A549 (cell line): ENCODE results near the gene NUP62. TPM values are rescaled to one million over a fixed set of nuclear protein-coding genes. Genes with fewer than 3 reads are reported as not detected.

Source experiments
- ATAC-seq, 2 experiments: fragments of 200-7000 bp in 1 of 2; fragments of >200 bp in 1 of 2; cut with Nextera tagmentation in 1 of 2; cut with Tn5 transposase in 1 of 2; 3 replicates each; pipeline versions ENCODE4 v1.8.0 to v1.9.1; 2018 to 2020; ENCODE audit warnings: mild to moderate bottlenecking in 1 of 2, moderate library complexity in 1 of 2
- CTCF ChIA-PET: fragments of 300-600 bp; sonication (Branson Sonifier 250); formaldehyde crosslinking; extraction: SDS; loops from one replicate; lab custom pipeline; 2021; ENCODE audit warnings: antibody characterized with exemption, inconsistent platforms; lab: Yijun Ruan, JAX
- POLR2A ChIA-PET: fragments of 350-600 bp; formaldehyde crosslinking; extraction: SDS; loops from one replicate; lab custom pipeline; 2021; ENCODE audit warnings: antibody characterized with exemption, inconsistent platforms; lab: Yijun Ruan, JAX
- DNase-seq, 2 experiments: peaks; one replicate each; pipeline versions ENCODE4 v3.0.0 to v3.0.0-alpha.2; 2011 to 2016; ENCODE audit warnings: low read depth in 1 of 2, low spot score in 1 of 2
- FAIRE-seq: peaks from 2 replicates; lab custom pipeline; 2011; peaks lifted over from hg19 to GRCh38; lab: Jason Lieb, UNC
- H3K27ac ChIP-seq, 2 experiments: fragments of >200 bp; sonication (Bioruptor Twin); formaldehyde crosslinking; 3 replicates each; pipeline ENCODE4 v1.5.1; 2016 to 2017
- H3K4me1 ChIP-seq: fragments of >200 bp; sonication (Bioruptor Twin); formaldehyde crosslinking; 3 replicates; pipeline ENCODE4 v1.6.1; 2016
- H3K4me2 ChIP-seq: fragments of >200 bp; sonication (Bioruptor Twin); formaldehyde crosslinking; 3 replicates; pipeline ENCODE4 v1.6.1; 2016
- H3K4me3 ChIP-seq: fragments of >200 bp; sonication (Bioruptor Twin); formaldehyde crosslinking; 3 replicates; pipeline ENCODE4 v1.5.1; 2016
- H3K9me3 ChIP-seq: fragments of >200 bp; sonication (Bioruptor Twin); formaldehyde crosslinking; 3 replicates; pipeline ENCODE4 v1.6.1; 2016
- BCL3 ChIP-seq: fragments of >200 bp; sonication (Bioruptor Twin); formaldehyde crosslinking; IDR thresholded peaks from 3 replicates; pipeline ENCODE4 v1.6.1; 2016
- BHLHE40 ChIP-seq: IDR thresholded peaks from 2 replicates; pipeline ENCODE4 v1.6.1; 2012; ENCODE audit warnings: low read depth, low read length, inconsistent platforms
- CEBPB ChIP-seq, 2 experiments: fragments of >200 bp in 1 of 2; sonication (Bioruptor Twin) in 1 of 2; formaldehyde crosslinking in 1 of 2; IDR thresholded peaks; 2 replicates each; pipeline ENCODE4 v1.6.1; 2012 to 2016
- CHD2 ChIP-seq: fragments of 150-350 bp; IDR thresholded peaks from 2 replicates; pipeline ENCODE4 v1.6.1; 2014; ENCODE audit warnings: low read length; ENCODE audit not compliant: partially characterized antibody
- CHD4 ChIP-seq: fragments of 200-600 bp; sonication (generic); IDR thresholded peaks from 2 replicates; pipeline ENCODE4 v1.6.1; 2016; ENCODE audit warnings: antibody characterized with exemption, mild to moderate bottlenecking, borderline replicate concordance
- EHF ChIP-seq: fragments of 250-450 bp; sonication (Bioruptor Pico); IDR thresholded peaks from 2 replicates; pipeline ENCODE4 v1.5.0; 2020; ENCODE audit warnings: mild to moderate bottlenecking
- EHMT2 ChIP-seq: fragments of 200-600 bp; sonication (generic); IDR thresholded peaks from 2 replicates; pipeline ENCODE4 v1.6.1; 2016; ENCODE audit warnings: antibody characterized with exemption, low read depth, mild to moderate bottlenecking, moderate library complexity
- EP300 ChIP-seq, 2 experiments: fragments of >200 bp; sonication (Bioruptor Twin); formaldehyde crosslinking; IDR thresholded peaks; 2 replicates in 1 of 2; 3 replicates in 1 of 2; pipeline ENCODE4 v1.6.1; 2016 to 2017
- ESRRA ChIP-seq: fragments of 150-350 bp; IDR thresholded peaks from 2 replicates; pipeline ENCODE4 v1.6.1; 2014; ENCODE audit warnings: mild to moderate bottlenecking, low read length, borderline replicate concordance
- FOSL2 ChIP-seq, 2 experiments: fragments of 450-650 bp in 1 of 2; fragments of >200 bp in 1 of 2; sonication (Bioruptor Twin) in 1 of 2; formaldehyde crosslinking; IDR thresholded peaks; 2 replicates each; pipeline versions ENCODE4 v1.5.0 to v1.6.1; 2016 to 2020; ENCODE audit warnings: mild to moderate bottlenecking in 1 of 2, moderate library complexity in 1 of 2
- FOXS1 ChIP-seq: fragments of 250-450 bp; sonication (Bioruptor Pico); IDR thresholded peaks from 2 replicates; pipeline ENCODE4 v1.5.0; 2020; ENCODE audit warnings: mild to moderate bottlenecking, moderate library complexity
- HES2 ChIP-seq: fragments of >200 bp; sonication (Bioruptor Twin); formaldehyde crosslinking; IDR thresholded peaks from 2 replicates; pipeline ENCODE4 v1.6.1; 2016
- HEYL ChIP-seq: fragments of 250-450 bp; sonication (Bioruptor Pico); IDR thresholded peaks from 2 replicates; pipeline ENCODE4 v1.8.0; 2021; ENCODE audit warnings: mild to moderate bottlenecking, moderate library complexity
- HMGXB4 ChIP-seq: fragments of 250-450 bp; sonication (Bioruptor Pico); IDR thresholded peaks from 2 replicates; pipeline ENCODE4 v1.5.0; 2021; ENCODE audit warnings: mild to moderate bottlenecking, moderate library complexity, borderline replicate concordance
- HOXA7 ChIP-seq: fragments of 250-450 bp; sonication (Bioruptor Pico); IDR thresholded peaks from 2 replicates; pipeline ENCODE4 v1.5.0; 2020; ENCODE audit warnings: mild to moderate bottlenecking, moderate library complexity
- JUNB ChIP-seq: fragments of >200 bp; sonication (Bioruptor Twin); formaldehyde crosslinking; IDR thresholded peaks from 2 replicates; pipeline ENCODE4 v1.6.1; 2016
- KDM5A ChIP-seq: fragments of 200-600 bp; sonication (generic); IDR thresholded peaks from 2 replicates; pipeline ENCODE4 v1.6.1; 2016; ENCODE audit warnings: antibody characterized with exemption, mild to moderate bottlenecking
- NFE2L2 ChIP-seq: fragments of 150-350 bp; conservative IDR thresholded peaks from 2 replicates; pipeline ENCODE4 v1.6.1; 2014; ENCODE audit warnings: low read length
- NR3C1 ChIP-seq: fragments of >200 bp; sonication (Bioruptor Twin); formaldehyde crosslinking; IDR thresholded peaks from 3 replicates; pipeline ENCODE4 v1.6.1; 2017
- POLR2A ChIP-seq: IDR thresholded peaks from 2 replicates; pipeline ENCODE4 v1.6.1; 2012; ENCODE audit warnings: mild to moderate bottlenecking, low read length
- POLR2AphosphoS2 ChIP-seq: conservative IDR thresholded peaks from 2 replicates; pipeline ENCODE4 v1.6.1; 2012; ENCODE audit warnings: low read length, improper control_type of control experiment, inconsistent platforms
- RAD21 ChIP-seq, 2 experiments: fragments of >200 bp in 1 of 2; sonication (Bioruptor Twin) in 1 of 2; formaldehyde crosslinking in 1 of 2; IDR thresholded peaks in 1 of 2; conservative IDR thresholded peaks in 1 of 2; 2 replicates in 1 of 2; 3 replicates in 1 of 2; pipeline ENCODE4 v1.6.1; 2012 to 2018; ENCODE audit warnings: inconsistent platforms in 1 of 2
- RFX5 ChIP-seq: fragments of 450-650 bp; IDR thresholded peaks from 2 replicates; pipeline ENCODE4 v1.7.1; 2014; ENCODE audit warnings: antibody characterized with exemption, mild to moderate bottlenecking, moderate library complexity
- SMC3 ChIP-seq: fragments of >200 bp; sonication (Bioruptor Twin); formaldehyde crosslinking; IDR thresholded peaks from 3 replicates; pipeline ENCODE4 v1.6.1; 2018; ENCODE audit warnings: inconsistent platforms
- TP53 ChIP-seq: fragments of 250-450 bp; sonication (Bioruptor Pico); IDR thresholded peaks from 2 replicates; pipeline ENCODE4 v1.5.0; 2021; ENCODE audit warnings: mild to moderate bottlenecking, moderate library complexity
- USF2 ChIP-seq: fragments of 450-650 bp; IDR thresholded peaks from 2 replicates; pipeline ENCODE4 v1.6.1; 2014; ENCODE audit warnings: antibody characterized with exemption
- ZC3H11A ChIP-seq: fragments of 450-650 bp; IDR thresholded peaks from 2 replicates; pipeline ENCODE4 v1.6.1; 2014; ENCODE audit warnings: antibody characterized with exemption, mild to moderate bottlenecking
- ZFP36 ChIP-seq: fragments of 450-650 bp; IDR thresholded peaks from 2 replicates; pipeline ENCODE4 v1.6.1; 2014; ENCODE audit warnings: borderline replicate concordance; ENCODE audit not compliant: partially characterized antibody
- ZNF302 ChIP-seq: fragments of 250-450 bp; sonication (Bioruptor Pico); IDR thresholded peaks from 2 replicates; pipeline ENCODE4 v1.9.0; 2021; ENCODE audit warnings: inconsistent platforms, mild to moderate bottlenecking, moderate library complexity
- WGBS: methylation state at CpG from one replicate; pipeline ENCODE4 v1.1.6; 2017; ENCODE audit errors: missing lambda C conversion rate; 5-methylcytosine and 5-hydroxymethylcytosine counted together
- polyA plus RNA-seq, 4 experiments: library from polyadenylated mRNA; depleted of rRNA in 3 of 4; stranded (reverse); fragments of >200 nt; fragmentation: RNase III in 1 of 4; extraction: RNeasy Plus Mini Kit Qiagen cat#74134 plus additional on column Dnase treatment in 1 of 4; gene quantifications; 2 replicates in 3 of 4; 3 replicates in 1 of 4; pipeline ENCODE4 v1.2.3, GENCODE V29; 2011 to 2017
- TF ChIP-seq, protein P1 (sequence below): fragments of 250-450 bp; sonication (Bioruptor Pico); IDR thresholded peaks from 2 replicates; pipeline ENCODE4 v1.5.0; 2020; ENCODE audit warnings: low read depth, mild to moderate bottlenecking, moderate library complexity
- TF ChIP-seq, protein P2 (sequence below): fragments of 200-600 bp; sonication (generic); IDR thresholded peaks from 2 replicates; pipeline ENCODE4 v1.6.1; 2016; ENCODE audit warnings: antibody characterized with exemption, mild to moderate bottlenecking, moderate library complexity

NUP62 gene
- polyA plus RNA-seq, 2 of the 4 experiments (the other 2 are of a cell fraction) = 21.4 to 83.9 TPM

- peak; percentile 66 to 82 for ATAC-seq
- under 1% methylated on average over 61 of the region's 61 CpGs for WGBS
- TF ChIP-seq RAD21 (conservative IDR thresholded peaks at IDR 0.05 in 1 of 2, IDR thresholded peaks at IDR 0.05 in 1 of 2) (no peak), SMC3 (no peak), HMGXB4 (CRISPR knock-in tag) (no peak), NR3C1 (no peak), CHD2 (peak; percentile 78), EP300 (IDR thresholded peaks at IDR 0.05) (no peak; a peak in 1 of 5 replicates), FOXS1 (peak; percentile 66; the same call in 1 of the 2 replicates), JUNB (no peak), HEYL (CRISPR knock-in tag) (no peak), RFX5 (no peak; the same call in 1 of the 2 replicates), HOXA7 (CRISPR knock-in tag) (no peak; the same call in 1 of the 2 replicates), ZFP36 (no peak), KDM5A (no peak; the same call in 1 of the 2 replicates), NFE2L2 (no peak; the same call in 1 of the 2 replicates), ZNF302 (no peak), POLR2A (peak; percentile 70), ESRRA (no peak), POLR2AphosphoS2 (no peak), CHD4 (no peak), BHLHE40 (peak; percentile 89), EHF (CRISPR knock-in tag) (no peak; the same call in 1 of the 2 replicates), HES2 (no peak), CEBPB (IDR thresholded peaks at IDR 0.05) (no peak), BCL3 (peak; percentile 78; the same call in 2 of the 3 replicates), USF2 (peak; percentile 98), TP53 (CRISPR knock-in tag) (no peak), EHMT2 (no peak), ZC3H11A (peak; percentile 5), FOSL2 (IDR thresholded peaks at IDR 0.05) (no peak), FOSL2 (CRISPR knock-in tag; IDR thresholded peaks at IDR 0.05) (peak; percentile 86)
- TF ChIP-seq, protein P1, sequence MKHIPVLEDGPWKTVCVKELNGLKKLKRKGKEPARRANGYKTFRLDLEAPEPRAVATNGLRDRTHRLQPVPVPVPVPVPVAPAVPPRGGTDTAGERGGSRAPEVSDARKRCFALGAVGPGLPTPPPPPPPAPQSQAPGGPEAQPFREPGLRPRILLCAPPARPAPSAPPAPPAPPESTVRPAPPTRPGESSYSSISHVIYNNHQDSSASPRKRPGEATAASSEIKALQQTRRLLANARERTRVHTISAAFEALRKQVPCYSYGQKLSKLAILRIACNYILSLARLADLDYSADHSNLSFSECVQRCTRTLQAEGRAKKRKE (CRISPR knock-in tag) = no peak
- TF ChIP-seq, protein P2, sequence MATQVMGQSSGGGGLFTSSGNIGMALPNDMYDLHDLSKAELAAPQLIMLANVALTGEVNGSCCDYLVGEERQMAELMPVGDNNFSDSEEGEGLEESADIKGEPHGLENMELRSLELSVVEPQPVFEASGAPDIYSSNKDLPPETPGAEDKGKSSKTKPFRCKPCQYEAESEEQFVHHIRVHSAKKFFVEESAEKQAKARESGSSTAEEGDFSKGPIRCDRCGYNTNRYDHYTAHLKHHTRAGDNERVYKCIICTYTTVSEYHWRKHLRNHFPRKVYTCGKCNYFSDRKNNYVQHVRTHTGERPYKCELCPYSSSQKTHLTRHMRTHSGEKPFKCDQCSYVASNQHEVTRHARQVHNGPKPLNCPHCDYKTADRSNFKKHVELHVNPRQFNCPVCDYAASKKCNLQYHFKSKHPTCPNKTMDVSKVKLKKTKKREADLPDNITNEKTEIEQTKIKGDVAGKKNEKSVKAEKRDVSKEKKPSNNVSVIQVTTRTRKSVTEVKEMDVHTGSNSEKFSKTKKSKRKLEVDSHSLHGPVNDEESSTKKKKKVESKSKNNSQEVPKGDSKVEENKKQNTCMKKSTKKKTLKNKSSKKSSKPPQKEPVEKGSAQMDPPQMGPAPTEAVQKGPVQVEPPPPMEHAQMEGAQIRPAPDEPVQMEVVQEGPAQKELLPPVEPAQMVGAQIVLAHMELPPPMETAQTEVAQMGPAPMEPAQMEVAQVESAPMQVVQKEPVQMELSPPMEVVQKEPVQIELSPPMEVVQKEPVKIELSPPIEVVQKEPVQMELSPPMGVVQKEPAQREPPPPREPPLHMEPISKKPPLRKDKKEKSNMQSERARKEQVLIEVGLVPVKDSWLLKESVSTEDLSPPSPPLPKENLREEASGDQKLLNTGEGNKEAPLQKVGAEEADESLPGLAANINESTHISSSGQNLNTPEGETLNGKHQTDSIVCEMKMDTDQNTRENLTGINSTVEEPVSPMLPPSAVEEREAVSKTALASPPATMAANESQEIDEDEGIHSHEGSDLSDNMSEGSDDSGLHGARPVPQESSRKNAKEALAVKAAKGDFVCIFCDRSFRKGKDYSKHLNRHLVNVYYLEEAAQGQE = peak; percentile 76
These were observed 52.1 kb downstream of the NUP62 start, which contains the start of the genes AKT1S1 and TBC1D17 for GRCh38 chr19:49877020-49877878. TSS of gene AKT1S1 (minus strand) at chr19:49877355. CDS start at chr19:49873295, 4,060 bp downstream. TSS of gene TBC1D17 (plus strand) at chr19:49877702. CDS start at chr19:49877724, 22 bp downstream.

More at GRCh38 chr19:49877020-49877878, 52.1 kb downstream of the NUP62 start, which contains the start of the genes AKT1S1 and TBC1D17:
- Histone ChIP-seq H3K9me3 (no peaks in the 10 kb centered on the region; the same call in 2 of the 3 replicates), H3K4me2 (peak within 1 kb of the TSS; percentile 90), H3K4me1 (peaks cover 21% of the 10 kb centered on the region), H3K27ac (peak within 1 kb of the TSS; percentile 98 to 99), H3K4me3 (peak within 1 kb of the TSS; percentile 95)
- POLR2A ChIA-PET = interaction anchor here (0.5 to 2.6 kb wide), 15 partner anchors 9 to 1049 kb away, joined by 3 to 36 read pairs (median 4); partner anchors contain the start of genes AP2A1, ATF5, MED25 and NUP62
- peak; percentile 100 for DNase-seq
- CTCF ChIA-PET = interaction anchor here (1.7 kb wide), 1 partner anchor 13 kb away, joined by 7 read pairs; no protein-coding TSS in a partner anchor
- FAIRE-seq = peak; percentile 100
